ENCODE data around the gene MFSD2A.
"Not testable (repeated sequence)": the region's sequence is repeated elsewhere in the genome, so short reads cannot be mapped to it uniquely, and the experiment has no call there.

DNA sequence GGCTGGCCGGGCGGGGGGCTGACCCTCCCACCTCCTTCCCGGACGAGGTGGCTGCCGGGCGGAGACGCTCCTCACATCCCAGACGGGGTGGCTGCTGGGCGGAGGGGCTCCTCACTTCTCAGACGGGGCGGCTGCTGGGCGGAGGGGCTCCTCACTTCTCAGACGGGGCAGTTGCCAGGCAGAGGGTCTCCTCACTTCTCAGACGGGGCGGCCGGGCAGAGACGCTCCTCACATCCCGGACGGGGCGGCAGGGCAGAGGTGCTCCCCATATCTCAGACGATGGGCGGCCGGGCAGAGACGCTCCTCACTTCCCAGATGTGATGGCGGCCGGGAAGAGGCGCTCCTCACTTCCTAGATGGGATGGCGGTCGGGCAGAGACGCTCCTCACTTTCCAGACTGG is 41.8 kb upstream of the MFSD2A start:
- TF ChIP-seq, protein P1, sequence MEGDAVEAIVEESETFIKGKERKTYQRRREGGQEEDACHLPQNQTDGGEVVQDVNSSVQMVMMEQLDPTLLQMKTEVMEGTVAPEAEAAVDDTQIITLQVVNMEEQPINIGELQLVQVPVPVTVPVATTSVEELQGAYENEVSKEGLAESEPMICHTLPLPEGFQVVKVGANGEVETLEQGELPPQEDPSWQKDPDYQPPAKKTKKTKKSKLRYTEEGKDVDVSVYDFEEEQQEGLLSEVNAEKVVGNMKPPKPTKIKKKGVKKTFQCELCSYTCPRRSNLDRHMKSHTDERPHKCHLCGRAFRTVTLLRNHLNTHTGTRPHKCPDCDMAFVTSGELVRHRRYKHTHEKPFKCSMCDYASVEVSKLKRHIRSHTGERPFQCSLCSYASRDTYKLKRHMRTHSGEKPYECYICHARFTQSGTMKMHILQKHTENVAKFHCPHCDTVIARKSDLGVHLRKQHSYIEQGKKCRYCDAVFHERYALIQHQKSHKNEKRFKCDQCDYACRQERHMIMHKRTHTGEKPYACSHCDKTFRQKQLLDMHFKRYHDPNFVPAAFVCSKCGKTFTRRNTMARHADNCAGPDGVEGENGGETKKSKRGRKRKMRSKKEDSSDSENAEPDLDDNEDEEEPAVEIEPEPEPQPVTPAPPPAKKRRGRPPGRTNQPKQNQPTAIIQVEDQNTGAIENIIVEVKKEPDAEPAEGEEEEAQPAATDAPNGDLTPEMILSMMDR (IDR thresholded peaks at IDR 0.05) = not testable (repeated sequence)
- TF ChIP-seq POLR2AphosphoS5 (IDR thresholded peaks at IDR 0.05) = not testable (repeated sequence)
